NCI-H2227 (cell line): Measurements from ENCODE around the gene INO80.
"Not testable (repeated sequence)": the region's sequence is repeated elsewhere in the genome, so short reads cannot be mapped to it uniquely, and the experiment has no call there.

Source experiments
- DNase-seq: peaks from one replicate; lab custom pipeline; 2025; ENCODE audit not compliant: unreplicated experiment; lab: John Stamatoyannopoulos, UW

INO80 gene

GRCh38 chr15:41116116-41116961 is at the start of gene INO80:
Gene INO80 (minus strand): TSS chr15:41116280. CDS start chr15:41096310, 19,970 bp downstream.
- DNase-seq, result peak; percentile 98

DNA sequence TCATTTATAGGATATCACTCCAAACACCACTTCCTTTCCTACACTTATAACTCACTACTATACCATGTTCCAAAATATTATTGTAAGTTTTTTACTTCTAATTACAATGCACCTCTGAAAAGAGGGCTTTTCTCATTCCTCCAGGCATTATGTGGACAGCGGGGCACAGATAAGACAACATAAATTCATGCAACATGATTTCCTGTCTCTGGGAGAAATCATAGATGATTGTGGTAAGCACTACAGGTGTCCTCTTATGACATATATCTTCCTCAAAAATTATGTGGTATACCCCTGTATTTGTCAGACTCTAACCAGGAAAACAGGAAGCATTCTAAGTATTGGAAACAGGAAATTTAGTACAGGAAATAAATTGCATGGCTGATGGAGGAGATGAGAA is 45.7 kb upstream of the INO80 start:
- DNase-seq, result no peak

- DNase-seq, result no peak
Measured at GRCh38 chr15:41161336-41161735, 45.3 kb upstream of the INO80 start.

DNA sequence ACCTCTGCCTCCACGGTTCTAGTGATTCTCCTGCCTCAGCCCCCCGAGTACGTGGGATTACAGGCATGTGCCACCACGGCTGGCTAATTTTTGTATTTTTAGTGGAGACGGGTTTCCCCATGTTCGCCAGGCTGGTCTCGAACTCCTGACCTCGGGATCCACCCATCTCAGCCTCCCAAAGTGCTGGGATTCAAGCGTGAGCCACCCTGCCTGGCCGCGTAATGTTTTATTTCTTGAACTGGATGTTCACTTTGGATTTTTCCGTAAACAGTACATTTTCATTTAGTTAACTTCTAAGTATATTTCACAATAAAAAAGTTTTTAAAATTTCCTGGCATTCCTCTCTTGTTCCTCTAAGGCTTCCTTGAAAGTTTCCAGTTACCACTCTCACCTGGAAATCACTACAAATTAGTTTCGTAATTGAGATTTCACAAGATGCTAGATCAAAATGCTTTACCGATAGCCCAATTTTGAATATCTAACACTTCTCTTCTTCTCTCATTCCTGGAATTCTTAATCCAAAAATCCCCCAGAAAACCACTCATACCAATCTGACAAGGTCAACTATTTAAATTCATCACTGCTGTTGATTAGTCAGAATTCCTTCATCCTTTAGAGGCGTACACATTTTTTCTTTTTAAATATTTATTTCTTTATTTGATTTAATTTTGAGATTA is 44.7 kb upstream of the INO80 start:
- no peak for DNase-seq

GRCh38 chr15:41154412-41154811 is 38.3 kb upstream of the INO80 start:
- no peak for DNase-seq

- no peak for DNase-seq
Measured at GRCh38 chr15:41153733-41154132, 37.7 kb upstream of the INO80 start.

DNA sequence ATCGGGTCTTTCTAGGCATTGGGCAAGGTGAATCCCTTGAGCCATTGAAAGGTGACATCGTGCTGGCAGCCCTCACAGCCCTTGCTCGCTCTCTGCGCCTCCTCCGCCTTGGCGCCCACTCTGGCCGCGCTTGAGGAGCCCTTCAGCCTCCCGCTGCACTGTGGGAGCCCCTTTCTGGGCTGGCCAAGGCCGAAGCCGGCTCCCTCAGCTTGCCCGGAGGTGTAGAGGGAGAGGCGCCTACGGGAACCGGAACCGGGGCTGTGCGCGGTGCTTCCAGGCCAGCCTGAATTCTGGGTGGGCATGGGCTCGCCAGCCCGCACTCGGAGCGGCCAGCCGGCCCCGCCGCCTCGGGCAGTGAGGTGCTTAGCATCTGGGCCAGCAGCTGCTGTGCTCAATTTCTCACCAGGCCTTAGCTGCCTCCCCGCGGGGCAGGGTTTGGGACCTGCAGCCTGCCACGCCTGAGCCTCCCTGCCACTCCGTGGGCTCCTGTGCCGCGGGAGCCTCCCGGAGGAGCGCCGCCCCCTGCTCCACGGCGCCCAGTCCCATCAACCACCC is 35.4 kb upstream of the INO80 start:
- no peak for DNase-seq

- DNase-seq, result no peak
Measured at GRCh38 chr15:41150279-41150678, 34.2 kb upstream of the INO80 start.

DNA sequence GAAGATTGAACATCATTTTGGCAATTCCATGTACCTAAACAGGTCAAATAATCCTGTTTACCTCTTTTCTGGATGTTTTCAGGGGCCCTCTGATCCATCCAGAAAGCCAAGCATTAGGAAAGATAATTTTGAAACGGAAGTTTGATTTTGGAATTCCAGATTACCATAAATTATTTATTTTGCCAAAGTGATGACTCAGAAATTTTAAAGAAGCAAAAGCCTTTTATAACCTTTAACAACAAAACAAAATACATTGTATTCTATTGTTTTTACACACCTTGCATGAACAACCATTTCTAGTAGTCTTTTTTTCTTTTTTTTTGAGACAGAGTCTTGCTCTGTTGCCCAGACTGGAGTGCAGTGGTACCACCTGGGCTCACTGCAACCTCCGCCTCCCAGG is 32.0 kb upstream of the INO80 start:
- DNase-seq, result no peak

GRCh38 chr15:41139619-41140018 is 23.5 kb upstream of the INO80 start:
- DNase-seq, result no peak

DNA sequence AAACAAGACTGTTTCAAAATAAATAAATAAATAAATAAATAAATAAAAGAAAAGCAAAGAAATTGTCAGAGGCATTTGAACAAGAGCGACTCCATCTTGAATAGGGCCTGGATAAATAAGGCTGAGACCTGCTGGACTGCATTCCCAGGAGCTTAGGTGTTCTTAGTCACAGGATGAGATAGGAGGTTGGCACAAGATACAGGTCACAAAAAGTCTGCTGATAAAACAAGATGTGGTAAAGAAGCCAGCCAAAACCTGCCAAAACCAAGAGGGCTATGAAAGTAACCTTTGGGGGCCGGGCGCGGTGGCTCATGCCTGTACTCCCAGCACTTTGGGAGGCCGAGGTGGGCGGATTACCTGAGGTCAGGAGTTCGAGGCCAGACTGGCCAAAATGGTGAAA is 23.0 kb upstream of the INO80 start:
- DNase-seq, result not testable (repeated sequence)

DNA sequence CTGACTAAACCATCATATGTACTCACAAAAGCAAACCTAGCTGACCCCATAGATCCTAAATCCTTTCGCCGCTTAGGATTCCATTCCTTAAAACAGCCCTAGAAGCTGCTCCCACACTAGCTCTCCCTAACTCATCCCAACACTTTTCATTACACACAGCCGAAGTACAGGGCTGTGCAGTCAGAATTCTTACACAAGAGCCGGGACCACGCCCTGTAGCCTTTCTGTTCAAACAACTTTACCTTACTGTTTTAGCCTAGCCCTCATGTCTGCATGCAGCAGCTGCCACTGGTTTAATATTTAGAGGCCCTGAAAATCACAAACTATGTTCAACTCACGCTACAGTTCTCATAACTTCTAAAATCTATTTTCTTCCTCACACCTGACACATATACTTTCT is 19.5 kb upstream of the INO80 start:
- not testable (repeated sequence) for DNase-seq

- DNase-seq, result no peak
Measured at GRCh38 chr15:41133454-41133853, 17.4 kb upstream of the INO80 start.

DNA sequence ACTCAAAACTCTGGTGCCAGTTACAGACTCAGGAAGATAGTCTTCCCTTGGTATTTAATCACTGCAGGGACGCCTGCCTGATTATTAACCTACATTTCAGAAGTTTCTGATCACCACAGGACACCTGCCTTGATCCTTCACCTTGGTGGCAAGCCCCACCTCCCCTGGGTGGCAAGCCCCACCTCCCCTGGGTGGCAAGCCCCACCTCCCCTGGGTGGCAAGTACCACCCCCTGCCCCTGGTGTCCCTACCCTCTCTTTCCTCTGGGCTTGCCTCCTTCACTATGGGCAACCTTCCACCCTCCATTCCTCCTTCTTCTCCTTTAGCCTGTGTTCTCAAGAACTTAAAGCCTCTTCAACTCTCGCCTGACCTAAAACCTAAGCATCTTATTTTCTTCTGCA is 16.0 kb upstream of the INO80 start:
- DNase-seq, result not testable (repeated sequence)

DNA sequence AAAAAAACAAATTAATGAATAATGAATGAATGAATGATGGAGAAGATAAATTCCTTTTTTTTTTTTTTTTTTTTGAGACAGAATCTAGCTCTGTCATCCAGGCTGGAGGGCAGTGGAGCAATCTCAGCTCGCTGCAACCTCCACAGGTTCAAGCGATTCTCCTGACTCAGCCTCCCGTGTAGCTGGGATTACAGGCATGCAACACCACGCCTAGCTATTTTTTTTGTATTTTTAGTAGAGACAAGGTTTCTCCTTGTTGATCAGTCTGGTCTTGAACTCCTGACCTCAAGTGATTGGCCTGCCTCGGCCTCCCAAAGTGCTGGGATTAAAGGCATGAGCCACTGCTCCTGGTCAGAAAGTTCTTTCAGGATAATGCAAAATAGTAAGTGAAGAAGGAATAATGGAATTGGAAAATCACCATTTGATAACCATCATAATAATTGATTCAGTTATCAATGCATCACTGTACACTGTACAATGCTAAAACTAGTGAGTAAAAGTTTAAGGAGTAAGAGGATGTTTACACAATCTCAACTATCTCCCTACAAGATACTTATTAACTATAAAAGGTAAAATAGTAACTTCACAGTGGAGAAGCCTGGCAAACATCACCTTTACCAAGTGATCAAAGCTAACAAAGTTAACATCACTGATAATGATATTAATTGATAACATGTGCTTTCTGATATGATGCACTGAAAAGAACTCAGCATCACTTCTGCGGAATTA is 12.3 kb upstream of the INO80 start:
- no peak for DNase-seq

DNA sequence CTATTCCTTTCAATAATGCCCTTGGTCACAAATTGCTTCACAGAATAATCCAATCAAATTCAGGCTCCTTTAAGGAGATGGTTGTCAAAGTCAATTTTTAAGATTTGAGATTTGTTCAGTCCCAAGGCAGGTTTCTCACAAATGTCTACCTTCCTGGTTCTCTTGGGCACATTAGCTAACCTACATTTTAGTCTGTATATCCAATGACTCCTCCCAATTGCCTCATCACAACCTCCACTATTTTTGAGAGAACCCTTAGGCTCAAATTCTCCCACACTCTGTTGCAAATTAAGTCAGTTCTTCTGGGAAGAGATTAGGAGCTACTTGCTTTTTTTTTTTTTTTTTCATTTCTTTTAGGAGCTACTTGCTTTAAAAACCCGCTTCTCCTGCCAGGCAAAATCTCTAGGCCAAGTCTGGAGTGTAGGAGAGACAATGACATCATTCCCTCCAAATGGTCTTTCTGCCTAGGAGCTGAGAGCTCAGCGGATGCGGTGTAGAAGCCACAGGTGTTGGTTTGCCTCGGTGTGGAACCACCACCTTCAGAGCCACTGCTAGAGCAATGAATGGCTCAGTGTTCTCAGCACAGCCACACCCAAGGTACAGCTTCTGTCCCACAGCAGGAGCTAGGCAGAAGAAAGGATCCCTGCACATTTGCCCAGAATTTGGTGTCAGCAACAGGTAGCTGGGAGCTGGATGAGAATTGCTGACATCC is 10.0 kb upstream of the INO80 start:
- DNase-seq, result no peak

DNA sequence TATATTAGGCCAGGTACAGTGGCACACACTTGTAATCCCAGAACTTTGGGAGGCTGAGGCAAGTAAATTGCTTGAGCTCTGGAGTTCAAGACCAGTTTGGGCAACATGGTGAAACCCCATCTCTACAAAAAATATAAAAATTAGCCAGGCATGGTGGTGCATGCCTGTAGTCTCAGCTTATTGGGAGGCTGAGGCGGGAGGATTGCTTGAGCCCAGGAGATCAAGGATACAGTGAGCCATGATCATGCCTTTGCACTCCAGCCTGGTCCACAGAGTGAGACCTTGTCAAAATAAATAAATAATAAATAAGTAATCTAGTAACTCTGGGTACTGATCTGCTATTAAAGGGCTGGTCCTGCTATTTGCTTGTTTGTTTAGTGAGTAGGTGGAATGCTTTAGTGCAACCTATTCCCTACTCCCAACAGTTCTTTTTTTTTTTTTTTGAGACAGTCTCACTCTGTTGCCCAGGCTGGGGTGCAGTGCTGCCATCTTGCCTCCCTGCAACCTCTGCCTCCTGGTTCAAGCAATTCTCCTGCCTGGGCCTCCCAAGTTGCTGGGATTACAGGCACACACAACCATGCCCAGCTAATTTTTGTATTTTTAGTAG is 9.1 kb upstream of the INO80 start:
- no peak for DNase-seq

- DNase-seq, result no peak
Measured at GRCh38 chr15:41124058-41124457, 8.0 kb upstream of the INO80 start.

GRCh38 chr15:41122849-41123248 is 6.8 kb upstream of the INO80 start:
- no peak for DNase-seq

DNA sequence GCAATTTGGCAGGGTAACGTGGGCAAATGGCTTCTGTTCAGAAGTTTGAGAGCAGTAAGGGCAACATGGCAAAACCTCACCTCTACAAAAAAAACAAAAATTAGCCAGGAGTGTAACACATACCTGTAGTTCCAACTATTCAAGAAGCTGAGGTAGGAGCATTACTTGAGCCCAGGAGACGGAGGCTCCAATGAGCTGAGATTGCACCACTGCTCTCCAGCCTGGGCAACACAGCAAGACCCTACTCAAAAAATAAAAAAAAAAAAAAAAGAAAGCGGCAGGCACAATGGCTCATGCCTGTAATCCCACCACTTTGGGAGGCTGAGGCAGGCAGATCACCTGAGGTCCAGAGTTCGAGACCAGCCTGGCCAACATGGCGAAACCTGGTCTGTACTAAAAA is 5.9 kb upstream of the INO80 start:
- no peak for DNase-seq

DNA sequence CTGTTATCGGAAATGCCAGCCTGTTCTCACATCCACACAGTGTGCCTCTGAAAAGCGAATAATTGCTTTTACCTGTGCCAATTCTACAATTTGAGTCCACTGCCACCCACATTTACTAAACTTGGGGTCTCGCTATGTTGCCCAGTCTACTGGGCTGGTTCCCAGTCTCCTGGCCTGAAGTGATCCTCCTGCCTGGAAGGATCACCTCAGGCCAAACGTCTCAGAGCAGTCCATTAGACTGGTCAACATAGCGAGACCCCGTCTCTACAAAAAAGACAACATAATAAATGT is 827 bp upstream of the INO80 start:
- no peak for DNase-seq
